Lung (tissue), 12 donors: ENCODE results near the gene YAF2. TPM values are rescaled to one million over a fixed set of nuclear protein-coding genes. Genes with fewer than 3 reads are reported as not detected.
"Not testable (repeated sequence)": the region's sequence is repeated elsewhere in the genome, so short reads cannot be mapped to it uniquely, and the experiment has no call there.

ENCODE experiments used
- ATAC-seq: fragments of 200-7000 bp; cut with Tn5 transposase; one replicate; pipeline ENCODE4 v1.9.1; 2020; ENCODE audit warnings: moderate number of reproducible peaks; ENCODE audit not compliant: insufficient read depth, low FRiP score
- DNase-seq, 3 donors: peaks; one replicate each; pipeline ENCODE4 v3.0.0-alpha.2; 2013 to 2017
- H3K27ac ChIP-seq, 2 donors: one replicate each; pipeline ENCODE4 v1.5.1; 2013; ENCODE audit warnings: mild to moderate bottlenecking in 2 of 2, moderate library complexity in 2 of 2, control low read depth in 1 of 2, inconsistent platforms in 1 of 2, low read depth in 1 of 2, low read length in 1 of 2
- H3K27me3 ChIP-seq, 3 donors: one replicate each; pipeline ENCODE4 v1.5.1; 2013; ENCODE audit warnings: low read length in 2 of 3; ENCODE audit not compliant: control insufficient read depth in 3 of 3, insufficient read depth in 3 of 3
- H3K36me3 ChIP-seq, 4 donors: one replicate each; pipeline ENCODE4 v1.5.1; 2013; ENCODE audit warnings: low read length in 4 of 4, mild to moderate bottlenecking in 1 of 4, moderate library complexity in 1 of 4; ENCODE audit not compliant: control insufficient read depth in 4 of 4, insufficient read depth in 4 of 4
- H3K4me1 ChIP-seq, 5 donors: one replicate each; pipeline ENCODE4 v1.5.1; 2013; ENCODE audit warnings: low read length in 5 of 5, mild to moderate bottlenecking in 2 of 5, moderate library complexity in 1 of 5; ENCODE audit not compliant: control insufficient read depth in 5 of 5, insufficient read depth in 5 of 5
- H3K4me3 ChIP-seq: one replicate; pipeline ENCODE4 v1.5.1; 2013; ENCODE audit warnings: mild to moderate bottlenecking, control low read depth, moderate library complexity
- H3K9ac ChIP-seq, 2 donors: one replicate each; pipeline ENCODE4 v1.5.1; 2013; ENCODE audit warnings: low read length in 2 of 2, control low read depth in 1 of 2; ENCODE audit not compliant: insufficient read depth in 1 of 2
- H3K9me3 ChIP-seq, 4 donors: one replicate each; pipeline ENCODE4 v1.5.1; 2013; ENCODE audit warnings: low read length in 3 of 4, mild to moderate bottlenecking in 1 of 4, moderate library complexity in 1 of 4; ENCODE audit not compliant: control insufficient read depth in 4 of 4, insufficient read depth in 3 of 4
- WGBS, 2 donors: extraction: QIAGEN DNeasy Blood & Tissue Kit; methylation state at CpG; one replicate each; pipeline ENCODE4 v1.1.7; 2013; 5-methylcytosine and 5-hydroxymethylcytosine counted together
- polyA plus RNA-seq, 2 donors: library from polyadenylated mRNA; stranded (reverse); fragments of 200-250 nt; gene quantifications; one replicate each; pipeline ENCODE4 v1.2.1, GENCODE V29; 2013
- total RNA-seq, 2 donors: library from RNA; depleted of rRNA in 1 of 2; stranded (reverse); fragments of >200 nt in 1 of 2; gene quantifications; one replicate each; pipeline ENCODE4 v1.2.1, GENCODE V29; 2014 to 2021
- TF ChIP-seq, protein P1 (sequence below): IDR thresholded peaks from 2 replicates; pipeline ENCODE4 v1.5.1; 2012; ENCODE audit warnings: mild to moderate bottlenecking; ENCODE audit errors: control extremely low read depth, extremely low read depth
- donor health status: control.
- donor health status: control.
- donor health status: Bipolar disorder and iron deficiency.
- donor health status: healthy.
- donor health status: DM: yes; HTN: yes; CAD: no.

YAF2 gene
- total and polyA plus RNA-seq, 4 donors = 9.4 to 27.9 (median 19.0) TPM

DNA sequence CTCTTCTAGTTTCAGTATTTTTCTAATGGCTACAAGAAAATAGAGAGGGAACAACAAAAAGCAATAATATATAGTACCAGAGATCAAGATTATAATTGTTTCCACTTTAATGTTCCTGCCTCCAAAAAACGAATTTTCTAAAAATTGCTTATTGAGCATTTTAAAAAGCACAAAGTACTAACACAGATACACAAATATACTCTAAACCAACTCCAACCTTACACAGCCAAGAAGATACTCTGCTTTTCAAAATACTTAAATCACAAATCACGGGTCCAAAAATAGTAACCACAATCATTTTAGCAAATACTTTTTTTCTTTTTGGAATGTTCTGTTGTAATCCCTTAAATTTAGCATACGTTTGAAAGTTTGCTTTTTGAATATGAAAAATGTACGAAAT is 2.0 kb downstream of the YAF2 start:
- H3K27me3 ChIP-seq = no peaks in the 10 kb centered on the region
- H3K9ac ChIP-seq = no peak overlapping the region
- peaks cover 0 to 22% (median 2%) of the 10 kb centered on the region in 5 donors for H3K4me1 ChIP-seq
- DNase-seq (no peak), ATAC-seq (no peak)
- TF ChIP-seq, protein P1, sequence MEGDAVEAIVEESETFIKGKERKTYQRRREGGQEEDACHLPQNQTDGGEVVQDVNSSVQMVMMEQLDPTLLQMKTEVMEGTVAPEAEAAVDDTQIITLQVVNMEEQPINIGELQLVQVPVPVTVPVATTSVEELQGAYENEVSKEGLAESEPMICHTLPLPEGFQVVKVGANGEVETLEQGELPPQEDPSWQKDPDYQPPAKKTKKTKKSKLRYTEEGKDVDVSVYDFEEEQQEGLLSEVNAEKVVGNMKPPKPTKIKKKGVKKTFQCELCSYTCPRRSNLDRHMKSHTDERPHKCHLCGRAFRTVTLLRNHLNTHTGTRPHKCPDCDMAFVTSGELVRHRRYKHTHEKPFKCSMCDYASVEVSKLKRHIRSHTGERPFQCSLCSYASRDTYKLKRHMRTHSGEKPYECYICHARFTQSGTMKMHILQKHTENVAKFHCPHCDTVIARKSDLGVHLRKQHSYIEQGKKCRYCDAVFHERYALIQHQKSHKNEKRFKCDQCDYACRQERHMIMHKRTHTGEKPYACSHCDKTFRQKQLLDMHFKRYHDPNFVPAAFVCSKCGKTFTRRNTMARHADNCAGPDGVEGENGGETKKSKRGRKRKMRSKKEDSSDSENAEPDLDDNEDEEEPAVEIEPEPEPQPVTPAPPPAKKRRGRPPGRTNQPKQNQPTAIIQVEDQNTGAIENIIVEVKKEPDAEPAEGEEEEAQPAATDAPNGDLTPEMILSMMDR = no peak
- peaks cover 0 to 2% (median 0%) of the 10 kb centered on the region in 4 donors for H3K36me3 ChIP-seq
- H3K9me3 ChIP-seq = peaks cover 0 to 3% (median 0%) of the 10 kb centered on the region in 4 donors
- H3K4me3 ChIP-seq = no peak overlapping the region
- H3K27ac ChIP-seq = peak overlapping the region in 1 of 2 donors; percentile 81
- 69 to 84% methylated on average over 4 of the region's 4 CpGs for WGBS, 2 donors

DNA sequence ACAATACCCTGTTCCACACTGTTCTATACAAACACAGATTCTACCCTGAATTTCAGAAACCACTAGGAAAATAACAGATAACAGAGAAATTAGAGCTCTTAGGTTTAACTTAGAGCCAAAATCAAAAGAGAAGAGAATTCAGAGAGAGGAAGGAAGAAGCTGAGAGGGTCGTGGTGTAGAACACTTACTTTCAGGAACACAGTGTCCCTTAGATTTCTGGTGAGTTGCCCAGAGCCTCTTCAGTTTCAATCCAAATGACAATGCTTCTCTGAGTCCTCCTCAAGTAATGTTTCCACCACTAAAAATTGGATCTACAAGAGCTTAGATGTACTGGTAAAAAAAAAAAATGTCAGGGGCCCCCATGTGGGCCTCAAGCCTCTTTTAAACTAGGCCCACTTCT is 2.6 kb downstream of the YAF2 start:
- peak in 2 of 3 donors; percentile 6 to 25 for DNase-seq
- H3K27me3 ChIP-seq = no peaks in the 10 kb centered on the region
- H3K4me1 ChIP-seq = peaks cover 0 to 22% (median 2%) of the 10 kb centered on the region in 5 donors
- H3K27ac ChIP-seq = peak overlapping the region; percentile 68 to 81
- TF ChIP-seq, protein P1 = no peak
- no peak overlapping the region for H3K9ac ChIP-seq
- H3K36me3 ChIP-seq = peaks cover 0 to 2% (median 0%) of the 10 kb centered on the region in 4 donors
- no peak for ATAC-seq
- 0 to 6% methylated on average over 1 of the region's 1 CpG for WGBS, 2 donors
- H3K9me3 ChIP-seq = peaks cover 0 to 3% (median 0%) of the 10 kb centered on the region in 4 donors
- no peak overlapping the region for H3K4me3 ChIP-seq

DNA sequence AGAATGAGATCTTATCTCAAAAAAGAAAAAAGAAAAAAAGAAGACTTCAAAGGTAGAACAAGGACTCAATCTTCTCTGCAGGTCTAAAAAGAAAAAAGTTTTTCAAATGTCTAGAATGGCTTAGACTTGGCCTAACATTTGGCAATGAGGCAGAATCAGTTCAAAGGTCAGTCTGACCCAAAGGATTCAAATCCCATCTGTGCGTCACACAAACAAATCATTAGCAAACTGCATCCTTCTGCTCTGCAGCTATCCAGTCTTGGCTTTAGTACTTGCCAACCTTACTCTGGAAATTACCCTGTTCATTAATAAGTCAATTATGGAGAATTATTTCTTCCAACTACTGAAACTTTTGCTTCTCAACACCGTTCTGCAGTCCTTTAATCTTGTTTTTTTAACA is 3.1 kb downstream of the YAF2 start:
- no peak for ATAC-seq

DNA sequence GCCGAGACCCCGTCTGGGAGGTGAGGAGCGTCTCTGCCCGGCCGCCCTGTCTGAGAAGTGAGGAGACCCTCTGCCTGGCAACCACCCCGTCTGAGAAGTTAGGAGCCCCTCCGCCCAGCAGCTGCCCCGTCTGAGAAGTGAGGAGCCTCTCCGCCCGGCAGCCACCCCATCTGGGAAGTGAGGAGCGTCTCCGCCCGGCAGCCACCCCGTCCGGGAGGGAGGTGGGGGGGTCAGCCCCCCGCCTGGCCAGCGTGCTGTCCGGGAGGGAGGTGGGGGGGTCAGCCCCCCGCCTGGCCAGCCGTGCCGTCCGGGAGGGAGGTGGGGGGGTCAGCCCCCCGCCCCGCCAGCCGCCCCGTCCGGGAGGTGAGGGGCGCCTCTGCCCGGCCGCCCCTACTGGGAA is 10.5 kb downstream of the YAF2 start:
- ATAC-seq, H3K9me3 ChIP-seq, H3K27ac ChIP-seq, H3K9ac ChIP-seq, DNase-seq, H3K36me3 ChIP-seq, H3K4me3 ChIP-seq, H3K27me3 ChIP-seq: not testable (repeated sequence)
- H3K4me1 ChIP-seq = peaks cover 0 to 11% (median 0%) of the 10 kb centered on the region in 5 donors
- WGBS, 2 donors = 93 to 100% methylated on average over 2 to 28 of the region's 30 CpGs

More for the DNA sequence above, 3.1 kb downstream of the YAF2 start:
- 75 to 78% methylated on average over 2 of the region's 2 CpGs for WGBS, 2 donors
- TF ChIP-seq, protein P1 = no peak
- DNase-seq = peak in 2 of 3 donors; percentile 9 to 16
- no peaks in the 10 kb centered on the region for H3K27me3 ChIP-seq
- H3K27ac ChIP-seq = peak overlapping the region in 1 of 2 donors; percentile 81
- no peak overlapping the region for H3K4me3 ChIP-seq
- no peak overlapping the region for H3K9ac ChIP-seq
- H3K36me3 ChIP-seq = peaks cover 0 to 2% (median 0%) of the 10 kb centered on the region in 4 donors
- peaks cover 0 to 3% (median 0%) of the 10 kb centered on the region in 4 donors for H3K9me3 ChIP-seq
- peaks cover 0 to 22% (median 2%) of the 10 kb centered on the region in 5 donors for H3K4me1 ChIP-seq

GRCh38 chr12:42224501-42224900 is 13.5 kb downstream of the YAF2 start:
- not testable (repeated sequence) for H3K36me3 ChIP-seq, ATAC-seq, H3K27ac ChIP-seq, H3K27me3 ChIP-seq, DNase-seq, H3K4me3 ChIP-seq, H3K4me1 ChIP-seq, H3K9me3 ChIP-seq, H3K9ac ChIP-seq
- WGBS, 2 donors = 96 to 98% methylated on average over 5 of the region's 5 CpGs
